SK-N-SH (cell line): ENCODE data around the gene HVCN1. TPM values are rescaled to one million over a fixed set of nuclear protein-coding genes. Genes with fewer than 3 reads are reported as not detected.

Experiments used
- CTCF ChIA-PET: fragments of 300-600, 350-600 bp; formaldehyde crosslinking; extraction: SDS; loops from one replicate; lab custom pipeline; 2021; lab: Yijun Ruan, JAX
- POLR2A ChIA-PET: fragments of 350-600 bp; sonication (Branson Sonifier 250); formaldehyde crosslinking; extraction: SDS; loops from one replicate; lab custom pipeline; 2020; ENCODE audit warnings: antibody characterized with exemption, inconsistent platforms; lab: Yijun Ruan, JAX
- DNase-seq: peaks from one replicate; pipeline ENCODE4 v3.0.0; 2012
- H2AFZ ChIP-seq: fragments of 200-600 bp; sonication (generic); 2 replicates; pipeline ENCODE4 v1.8.1; 2016; ENCODE audit warnings: antibody characterized with exemption, mild to moderate bottlenecking, low read depth
- H3F3A ChIP-seq: fragments of 200-600 bp; sonication (generic); replicated peaks from 2 replicates; pipeline ENCODE3; 2016; ENCODE audit warnings: antibody characterized with exemption, mild to moderate bottlenecking; ENCODE audit not compliant: insufficient read depth
- H3K27ac ChIP-seq, 2 experiments: fragments of 200-500 bp in 1 of 2; fragments of 200-600 bp in 1 of 2; sonication (Bioruptor generic) in 1 of 2; sonication (generic), shearing (Covaris generic) in 1 of 2; 2 replicates each; pipeline versions ENCODE4 v1.5.1 to v1.6.1; 2014 to 2016; ENCODE audit warnings: low read depth in 2 of 2, inconsistent platforms in 1 of 2, low read length in 1 of 2, mild to moderate bottlenecking in 1 of 2, mixed read lengths in 1 of 2
- H3K27me3 ChIP-seq: fragments of 200-600 bp; sonication (generic), shearing (Covaris generic); 2 replicates; pipeline ENCODE4 v1.6.1; 2016; ENCODE audit warnings: mixed run types; ENCODE audit not compliant: insufficient read depth
- H3K36me3 ChIP-seq, 2 experiments: fragments of 200-500 bp in 1 of 2; fragments of 200-600 bp in 1 of 2; sonication (Bioruptor generic) in 1 of 2; sonication (generic) in 1 of 2; replicated peaks in 1 of 2; 2 replicates each; pipeline versions ENCODE3 to v1.5.1; 2014 to 2016; ENCODE audit warnings: low read length in 1 of 2, mild to moderate bottlenecking in 1 of 2; ENCODE audit not compliant: insufficient read depth in 2 of 2, control insufficient read depth in 1 of 2
- H3K4me1 ChIP-seq, 2 experiments: fragments of 200-500 bp in 1 of 2; fragments of 200-600 bp in 1 of 2; sonication (Bioruptor generic) in 1 of 2; sonication (generic), shearing (Covaris generic) in 1 of 2; 2 replicates each; pipeline versions ENCODE4 v1.5.1 to v1.6.1; 2014 to 2016; ENCODE audit warnings: low read depth in 1 of 2, low read length in 1 of 2, mixed run types in 1 of 2; ENCODE audit not compliant: insufficient read depth in 2 of 2, control insufficient read depth in 1 of 2
- H3K4me2 ChIP-seq: fragments of 200-600 bp; sonication (generic), shearing (Covaris generic); 2 replicates; pipeline ENCODE4 v1.6.1; 2017; ENCODE audit warnings: mixed run types
- H3K4me3 ChIP-seq, 2 experiments: fragments of 200-500 bp in 1 of 2; fragments of 200-600 bp in 1 of 2; sonication (Bioruptor generic) in 1 of 2; sonication (generic), shearing (Covaris generic) in 1 of 2; 2 replicates each; pipeline versions ENCODE4 v1.5.1 to v1.8.1; 2014 to 2016; ENCODE audit warnings: low read depth in 2 of 2, inconsistent platforms in 1 of 2, low read length in 1 of 2, mild to moderate bottlenecking in 1 of 2, mixed read lengths in 1 of 2, moderate library complexity in 1 of 2
- H3K79me2 ChIP-seq: fragments of 200-600 bp; sonication (generic); 2 replicates; pipeline ENCODE4 v1.8.1; 2017; ENCODE audit warnings: mild to moderate bottlenecking; ENCODE audit not compliant: insufficient read depth
- H3K9ac ChIP-seq: fragments of 200-600 bp; sonication (generic); 2 replicates; pipeline ENCODE4 v1.6.1; 2017; ENCODE audit warnings: mixed run types
- H3K9me2 ChIP-seq: fragments of 200-600 bp; sonication (generic); 2 replicates; pipeline ENCODE4 v1.6.1; 2017; ENCODE audit warnings: mixed run types
- H3K9me3 ChIP-seq: fragments of 200-600 bp; sonication (generic); 2 replicates; pipeline ENCODE4 v1.6.1; 2017; ENCODE audit warnings: mixed run types, mild to moderate bottlenecking, moderate library complexity
- H4K20me1 ChIP-seq: fragments of 200-600 bp; sonication (generic); 2 replicates; pipeline ENCODE4 v1.6.1; 2017; ENCODE audit warnings: mild to moderate bottlenecking, mixed run types; ENCODE audit not compliant: insufficient read depth
- CHD2 ChIP-seq: fragments of 150-350 bp; IDR thresholded peaks from 2 replicates; pipeline ENCODE4 v1.6.1; 2018; ENCODE audit warnings: low read length; ENCODE audit not compliant: partially characterized antibody
- ELF1 ChIP-seq: IDR thresholded peaks from 2 replicates; pipeline ENCODE4 v1.4.0; 2012
- FOSL2 ChIP-seq: IDR thresholded peaks from 2 replicates; pipeline ENCODE4 v1.4.0; 2012; ENCODE audit warnings: low read depth, mild to moderate bottlenecking, moderate library complexity, borderline replicate concordance
- FOXM1 ChIP-seq: IDR thresholded peaks from 2 replicates; pipeline ENCODE4 v1.4.0; 2012; ENCODE audit warnings: low read depth, mild to moderate bottlenecking
- GABPA ChIP-seq: IDR thresholded peaks from 2 replicates; pipeline ENCODE4 v1.4.0; 2012; ENCODE audit warnings: low read depth, mild to moderate bottlenecking
- NFIC ChIP-seq: IDR thresholded peaks from 2 replicates; pipeline ENCODE4 v1.4.0; 2012; ENCODE audit warnings: borderline replicate concordance
- NRF1 ChIP-seq: IDR thresholded peaks from 2 replicates; pipeline ENCODE4 v1.6.1; 2012; ENCODE audit warnings: low read depth, mild to moderate bottlenecking, low read length
- POLR2AphosphoS5 ChIP-seq: IDR thresholded peaks from 2 replicates; pipeline ENCODE4 v1.6.1; 2012; ENCODE audit warnings: low read depth, low read length
- RCOR1 ChIP-seq: fragments of 150-350 bp; IDR thresholded peaks from 2 replicates; pipeline ENCODE4 v1.6.1; 2017; ENCODE audit warnings: antibody characterized with exemption, low read length
- RFX5 ChIP-seq: IDR thresholded peaks from 2 replicates; pipeline ENCODE4 v1.6.1; 2012; ENCODE audit warnings: mild to moderate bottlenecking, improper control_type of control experiment, low read length
- RXRA ChIP-seq: IDR thresholded peaks from 2 replicates; pipeline ENCODE4 v1.4.0; 2012; ENCODE audit warnings: low read depth, mild to moderate bottlenecking, borderline replicate concordance
- SIN3A ChIP-seq: IDR thresholded peaks from 2 replicates; pipeline ENCODE4 v1.6.1; 2012; ENCODE audit warnings: low read depth, mild to moderate bottlenecking, low read length, moderate library complexity, borderline replicate concordance
- TAF1 ChIP-seq: IDR thresholded peaks from 2 replicates; pipeline ENCODE4 v1.6.1; 2012; ENCODE audit warnings: low read depth, mild to moderate bottlenecking, low read length, moderate library complexity, borderline replicate concordance
- TCF12 ChIP-seq: IDR thresholded peaks from 2 replicates; pipeline ENCODE4 v1.4.0; 2012
- TEAD4 ChIP-seq: IDR thresholded peaks from 2 replicates; pipeline ENCODE4 v1.4.0; 2012; ENCODE audit warnings: mild to moderate bottlenecking, borderline replicate concordance; ENCODE audit not compliant: insufficient read depth
- WGBS: methylation state at CpG from one replicate; pipeline ENCODE4 v1.1.6; 2017; ENCODE audit warnings: low lambda C conversion rate; 5-methylcytosine and 5-hydroxymethylcytosine counted together
- polyA plus RNA-seq, 3 experiments: library from polyadenylated mRNA; depleted of rRNA; stranded (reverse); fragments of >200 nt; gene quantifications; 2 replicates each; pipeline ENCODE4 v1.2.3, GENCODE V29; 2012
- TF ChIP-seq, protein P1 (sequence below): IDR thresholded peaks from 2 replicates; pipeline ENCODE4 v1.4.0; 2012; ENCODE audit warnings: low read depth
- TF ChIP-seq, protein P2 (sequence below): fragments of 150-350 bp; IDR thresholded peaks from 2 replicates; pipeline ENCODE4 v1.6.1; 2017; ENCODE audit warnings: antibody characterized with exemption, low read length, low read depth, borderline replicate concordance
- TF ChIP-seq, protein P3 (sequence below): IDR thresholded peaks from 2 replicates; pipeline ENCODE4 v1.4.0; 2012; ENCODE audit warnings: low read depth, borderline replicate concordance
- TF ChIP-seq, protein P4 (sequence below): IDR thresholded peaks from 2 replicates; pipeline ENCODE4; 2012
- TF ChIP-seq, protein P5 (sequence below): fragments of 200-600 bp; sonication (generic); IDR thresholded peaks from 2 replicates; pipeline ENCODE4 v1.6.1; 2017; ENCODE audit warnings: antibody characterized with exemption, mild to moderate bottlenecking, moderate library complexity

The HVCN1 gene
- polyA plus RNA-seq, 1 of the 3 experiments (the other 2 are of a cell fraction) = 0.03 TPM

DNA sequence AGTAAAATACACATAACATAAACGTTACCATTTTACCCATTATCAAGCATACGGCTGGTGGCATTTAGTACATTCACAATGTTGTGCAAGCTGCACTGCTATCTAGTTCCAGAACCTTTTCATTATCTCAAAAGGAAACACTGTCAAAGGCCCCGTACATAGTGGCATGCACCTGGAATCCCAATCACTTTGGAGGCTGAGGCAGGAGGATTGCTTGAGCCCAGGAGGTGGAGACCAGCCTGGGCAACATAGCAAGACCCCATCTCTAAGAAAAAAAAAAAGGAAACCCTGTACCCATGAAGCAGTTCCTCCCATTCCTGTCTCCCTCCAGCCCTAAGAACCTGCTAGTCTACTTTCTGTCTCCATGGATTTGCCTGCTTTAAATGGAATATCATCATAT lies 7.4 kb upstream of the HVCN1 start:
- no peaks in the 10 kb centered on the region for H4K20me1 ChIP-seq
- no peaks in the 10 kb centered on the region for H3K9me3 ChIP-seq
- H3K9ac ChIP-seq = no peak overlapping the region
- no peak overlapping the region for H3K4me3 ChIP-seq
- H3K79me2 ChIP-seq = no peaks in the 10 kb centered on the region
- H3F3A ChIP-seq = no peaks in the 10 kb centered on the region
- H2AFZ ChIP-seq = no peak overlapping the region
- 76% methylated on average over 3 of the region's 3 CpGs for WGBS
- no peaks in the 10 kb centered on the region for H3K36me3 ChIP-seq
- DNase-seq = no peak
- ChIA-PET POLR2A (no interaction called here), CTCF (no interaction called here)
- no peaks in the 10 kb centered on the region for H3K9me2 ChIP-seq
- TF ChIP-seq RFX5 (no peak), POLR2AphosphoS5 (no peak), NFIC (no peak), CHD2 (no peak), GABPA (no peak), RXRA (no peak), NRF1 (no peak), TEAD4 (no peak)
- TF ChIP-seq, protein P1, sequence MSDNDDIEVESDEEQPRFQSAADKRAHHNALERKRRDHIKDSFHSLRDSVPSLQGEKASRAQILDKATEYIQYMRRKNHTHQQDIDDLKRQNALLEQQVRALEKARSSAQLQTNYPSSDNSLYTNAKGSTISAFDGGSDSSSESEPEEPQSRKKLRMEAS = no peak
- TF ChIP-seq, protein P2, sequence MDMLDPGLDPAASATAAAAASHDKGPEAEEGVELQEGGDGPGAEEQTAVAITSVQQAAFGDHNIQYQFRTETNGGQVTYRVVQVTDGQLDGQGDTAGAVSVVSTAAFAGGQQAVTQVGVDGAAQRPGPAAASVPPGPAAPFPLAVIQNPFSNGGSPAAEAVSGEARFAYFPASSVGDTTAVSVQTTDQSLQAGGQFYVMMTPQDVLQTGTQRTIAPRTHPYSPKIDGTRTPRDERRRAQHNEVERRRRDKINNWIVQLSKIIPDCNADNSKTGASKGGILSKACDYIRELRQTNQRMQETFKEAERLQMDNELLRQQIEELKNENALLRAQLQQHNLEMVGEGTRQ = no peak
- TF ChIP-seq, protein P3, sequence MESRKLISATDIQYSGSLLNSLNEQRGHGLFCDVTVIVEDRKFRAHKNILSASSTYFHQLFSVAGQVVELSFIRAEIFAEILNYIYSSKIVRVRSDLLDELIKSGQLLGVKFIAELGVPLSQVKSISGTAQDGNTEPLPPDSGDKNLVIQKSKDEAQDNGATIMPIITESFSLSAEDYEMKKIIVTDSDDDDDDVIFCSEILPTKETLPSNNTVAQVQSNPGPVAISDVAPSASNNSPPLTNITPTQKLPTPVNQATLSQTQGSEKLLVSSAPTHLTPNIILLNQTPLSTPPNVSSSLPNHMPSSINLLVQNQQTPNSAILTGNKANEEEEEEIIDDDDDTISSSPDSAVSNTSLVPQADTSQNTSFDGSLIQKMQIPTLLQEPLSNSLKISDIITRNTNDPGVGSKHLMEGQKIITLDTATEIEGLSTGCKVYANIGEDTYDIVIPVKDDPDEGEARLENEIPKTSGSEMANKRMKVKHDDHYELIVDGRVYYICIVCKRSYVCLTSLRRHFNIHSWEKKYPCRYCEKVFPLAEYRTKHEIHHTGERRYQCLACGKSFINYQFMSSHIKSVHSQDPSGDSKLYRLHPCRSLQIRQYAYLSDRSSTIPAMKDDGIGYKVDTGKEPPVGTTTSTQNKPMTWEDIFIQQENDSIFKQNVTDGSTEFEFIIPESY = no peak
- H3K27me3 ChIP-seq = no peaks in the 10 kb centered on the region; the same call in 1 of the 2 replicates
- no peak overlapping the region for H3K27ac ChIP-seq
- peaks cover 0 to 25% of the 10 kb centered on the region in 2 experiments; a peak in 1 of 4 replicates for H3K4me1 ChIP-seq
- H3K4me2 ChIP-seq = no peak overlapping the region

DNA sequence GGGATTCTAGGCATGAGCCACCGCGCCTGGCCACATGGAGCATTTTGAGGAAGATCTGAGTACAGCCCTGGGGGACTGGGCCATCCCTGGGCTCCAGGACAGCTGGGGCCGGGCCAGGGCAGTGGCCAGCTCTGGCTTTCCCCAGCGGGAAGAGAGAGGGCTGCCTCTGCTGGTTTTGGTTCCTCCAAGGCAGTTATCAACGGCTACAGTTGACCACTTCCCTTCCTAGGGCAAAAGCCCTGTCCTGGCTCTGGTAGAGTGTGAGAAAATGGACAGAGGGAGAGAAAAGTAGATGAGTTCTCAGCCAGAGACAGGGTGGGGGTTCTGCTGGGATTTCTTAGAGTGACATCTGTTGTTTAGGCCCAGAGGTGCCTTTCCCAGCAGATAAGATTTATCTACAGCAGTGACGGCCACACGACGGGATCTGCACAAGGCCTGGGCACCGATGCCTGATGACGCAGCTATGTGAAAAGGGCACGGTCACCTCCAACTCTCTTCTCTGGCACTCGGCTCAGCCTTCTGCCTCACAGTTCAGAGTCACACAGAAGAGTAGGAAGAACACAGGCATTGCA lies 5.5 kb upstream of the HVCN1 start:
- ChIA-PET CTCF (interaction anchor here (1.0 to 1.4 kb wide), 4 partner anchors 10 to 200 kb away, joined by 3 to 6 read pairs (median 3); no protein-coding TSS in a partner anchor), POLR2A (interaction anchor here (0.9 kb wide), 1 partner anchor 10 kb away, joined by 3 read pairs; no protein-coding TSS in a partner anchor)
- Histone ChIP-seq H3K4me1 (peaks cover 0 to 18% of the 10 kb centered on the region in 2 experiments; a peak in 1 of 4 replicates), H3K27me3 (peaks cover 11% of the 10 kb centered on the region; the same call in 1 of the 2 replicates), H4K20me1 (no peaks in the 10 kb centered on the region), H3K4me2 (no peak overlapping the region), H3F3A (no peaks in the 10 kb centered on the region), H3K27ac (peak overlapping the region in 1 of 2 experiments; percentile 77; a peak in 2 of 4 replicates), H3K4me3 (no peak overlapping the region), H2AFZ (no peak overlapping the region), H3K9ac (no peak overlapping the region), H3K9me2 (no peaks in the 10 kb centered on the region), H3K36me3 (no peaks in the 10 kb centered on the region), H3K9me3 (no peaks in the 10 kb centered on the region), H3K79me2 (no peaks in the 10 kb centered on the region)
- WGBS = 70% methylated on average over 12 of the region's 12 CpGs
- peak; percentile 78 for DNase-seq
- no peak for TF ChIP-seq TCF12
- no peak for TF ChIP-seq FOXM1
- TF ChIP-seq SIN3A = no peak
- TF ChIP-seq FOSL2 = no peak
- no peak for TF ChIP-seq NRF1
- TF ChIP-seq, protein P4, sequence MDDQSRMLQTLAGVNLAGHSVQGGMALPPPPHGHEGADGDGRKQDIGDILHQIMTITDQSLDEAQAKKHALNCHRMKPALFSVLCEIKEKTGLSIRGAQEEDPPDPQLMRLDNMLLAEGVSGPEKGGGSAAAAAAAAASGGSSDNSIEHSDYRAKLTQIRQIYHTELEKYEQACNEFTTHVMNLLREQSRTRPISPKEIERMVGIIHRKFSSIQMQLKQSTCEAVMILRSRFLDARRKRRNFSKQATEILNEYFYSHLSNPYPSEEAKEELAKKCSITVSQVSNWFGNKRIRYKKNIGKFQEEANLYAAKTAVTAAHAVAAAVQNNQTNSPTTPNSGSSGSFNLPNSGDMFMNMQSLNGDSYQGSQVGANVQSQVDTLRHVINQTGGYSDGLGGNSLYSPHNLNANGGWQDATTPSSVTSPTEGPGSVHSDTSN = no peak
- TF ChIP-seq RCOR1 = peak; percentile 86
- TF ChIP-seq TAF1 = no peak
- TF ChIP-seq, protein P1 = no peak
- TF ChIP-seq, protein P2 = no peak
- TF ChIP-seq POLR2AphosphoS5 = no peak
- TF ChIP-seq, protein P5, sequence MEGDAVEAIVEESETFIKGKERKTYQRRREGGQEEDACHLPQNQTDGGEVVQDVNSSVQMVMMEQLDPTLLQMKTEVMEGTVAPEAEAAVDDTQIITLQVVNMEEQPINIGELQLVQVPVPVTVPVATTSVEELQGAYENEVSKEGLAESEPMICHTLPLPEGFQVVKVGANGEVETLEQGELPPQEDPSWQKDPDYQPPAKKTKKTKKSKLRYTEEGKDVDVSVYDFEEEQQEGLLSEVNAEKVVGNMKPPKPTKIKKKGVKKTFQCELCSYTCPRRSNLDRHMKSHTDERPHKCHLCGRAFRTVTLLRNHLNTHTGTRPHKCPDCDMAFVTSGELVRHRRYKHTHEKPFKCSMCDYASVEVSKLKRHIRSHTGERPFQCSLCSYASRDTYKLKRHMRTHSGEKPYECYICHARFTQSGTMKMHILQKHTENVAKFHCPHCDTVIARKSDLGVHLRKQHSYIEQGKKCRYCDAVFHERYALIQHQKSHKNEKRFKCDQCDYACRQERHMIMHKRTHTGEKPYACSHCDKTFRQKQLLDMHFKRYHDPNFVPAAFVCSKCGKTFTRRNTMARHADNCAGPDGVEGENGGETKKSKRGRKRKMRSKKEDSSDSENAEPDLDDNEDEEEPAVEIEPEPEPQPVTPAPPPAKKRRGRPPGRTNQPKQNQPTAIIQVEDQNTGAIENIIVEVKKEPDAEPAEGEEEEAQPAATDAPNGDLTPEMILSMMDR = no peak
- TF ChIP-seq RXRA = no peak
- TF ChIP-seq ELF1 = no peak
